A673 (cell line): Measurements from ENCODE around the gene TMEM192. TPM values are rescaled to one million over a fixed set of nuclear protein-coding genes. Genes with fewer than 3 reads are reported as not detected.

Experiments used
- Bru-seq: library from RNA; stranded (reverse); fragments of 400-500 nt; gene quantifications from one replicate; lab custom pipeline; 2021; lab: Mats Ljungman, UMichigan
- BruChase-seq, 2 experiments: library from RNA; stranded (reverse); fragments of 400-500 nt; gene quantifications; one replicate each; lab custom pipeline; 2021; lab: Mats Ljungman, UMichigan
- BruUV-seq: library from RNA; stranded (reverse); fragments of 400-500 nt; replicated peaks from 2 replicates; lab custom pipeline; 2021; lab: Mats Ljungman, UMichigan
- CTCF ChIA-PET: fragments of 300-600 bp; sonication (Branson Sonifier 250); formaldehyde crosslinking; loops from one replicate; lab custom pipeline; 2022; ENCODE audit warnings: antibody characterized with exemption; lab: Charles Lee
- POLR2A ChIA-PET: fragments of 300-600 bp; sonication (Branson Sonifier 250); formaldehyde crosslinking; loops from one replicate; lab custom pipeline; 2022; ENCODE audit warnings: antibody characterized with exemption; ENCODE audit not compliant: low non-redundant PET; lab: Charles Lee
- DNase-seq: peaks from one replicate; pipeline ENCODE4 v3.0.0-alpha.2; 2015; ENCODE audit warnings: low spot score
- H3K27ac ChIP-seq: fragments of 200-600 bp; sonication (generic); 2 replicates; pipeline ENCODE4 v1.5.1; 2016; ENCODE audit warnings: mixed run types, low read depth, mild to moderate bottlenecking, mixed read lengths, antibody characterized with exemption, low read length; ENCODE audit not compliant: poor library complexity, severe bottlenecking
- H3K27me3 ChIP-seq: fragments of 200-600 bp; sonication (generic); replicated peaks from 2 replicates; pipeline ENCODE4 v1.6.1; 2017; ENCODE audit warnings: mixed run types, low read depth, mild to moderate bottlenecking, mixed read lengths, antibody characterized with exemption, low read length; ENCODE audit not compliant: insufficient read depth, poor library complexity
- H3K36me3 ChIP-seq: fragments of 200-600 bp; sonication (generic); 2 replicates; pipeline ENCODE4 v1.6.1; 2016; ENCODE audit warnings: mixed run types, mild to moderate bottlenecking, mixed read lengths, antibody characterized with exemption, low read length; ENCODE audit not compliant: insufficient read depth, poor library complexity, severe bottlenecking
- H3K4me1 ChIP-seq: fragments of 200-600 bp; sonication (generic); 2 replicates; pipeline ENCODE4 v1.6.1; 2017; ENCODE audit warnings: mixed run types, mild to moderate bottlenecking, mixed read lengths, antibody characterized with exemption, low read length; ENCODE audit not compliant: insufficient read depth, poor library complexity, severe bottlenecking
- H3K4me3 ChIP-seq: fragments of 200-600 bp; sonication (generic); 2 replicates; pipeline ENCODE4 v1.5.1; 2016; ENCODE audit warnings: low read depth, mixed run types, mild to moderate bottlenecking, mixed read lengths, low read length; ENCODE audit not compliant: poor library complexity, severe bottlenecking
- H3K9me3 ChIP-seq: fragments of 200-600 bp; sonication (generic); 2 replicates; pipeline ENCODE4 v1.6.1; 2016; ENCODE audit warnings: mixed run types, low read depth, mild to moderate bottlenecking, mixed read lengths, antibody characterized with exemption, low read length; ENCODE audit not compliant: poor library complexity, severe bottlenecking
- EZH2 ChIP-seq: fragments of 200-600 bp; sonication (generic); IDR thresholded peaks from 2 replicates; pipeline ENCODE4 v1.6.1; 2017; ENCODE audit warnings: borderline replicate concordance, low read depth, mild to moderate bottlenecking, mixed read lengths, antibody characterized with exemption, low read length; ENCODE audit not compliant: poor library complexity, severe bottlenecking
- intact Hi-C: fragments of 100-400 bp; cut with micrococcal nuclease; formaldehyde crosslinking; loops from one replicate; pipeline ENCODE4 v1.10.0; 2022; ENCODE audit not compliant: unreplicated experiment
- long read RNA-seq: library from polyadenylated mRNA; stranded (forward); transcript quantifications from one replicate; pipeline ENCODE4 v2.0.0, GENCODE V29; 2022
- total RNA-seq: library from RNA; stranded (reverse); gene quantifications from 2 replicates; pipeline ENCODE4 v1.2.3, GENCODE V29; 2021
- TF ChIP-seq, protein P1 (sequence below): fragments of 300-800, 200-600 bp; sonication (generic); conservative IDR thresholded peaks from 2 replicates; pipeline ENCODE4 v1.5.1; 2017; ENCODE audit warnings: low read depth, mild to moderate bottlenecking, antibody characterized with exemption, low read length, moderate library complexity, mixed read lengths

TMEM192 gene
- total RNA-seq (9.9 and 13.6 TPM in 2 replicates), Bru-seq, nascent RNA (percentile 39 among the genes with signal in this experiment), BruChase-seq, experiment 1, labeled RNA remaining after a 2-hour chase (percentile 44 among the genes with signal in this experiment), BruChase-seq, experiment 2, labeled RNA remaining after a 6-hour chase (percentile 55 among the genes with signal in this experiment)
- long read RNA-seq, full-length matches to known transcripts = 18 of 21 reads
- long read RNA-seq, partial matches to known transcripts = 0 of 21 reads
- long read RNA-seq, other reads (novel, unspliced or antisense) = 3 of 21 reads

- no peaks in the 10 kb centered on the region for H3K9me3 ChIP-seq
- DNase-seq = peak; percentile 93
- intact Hi-C loops = no loop called here
- H3K27ac ChIP-seq = peak within 1 kb of the TSS; percentile 80
- BruUV-seq = no TSS peak
- CTCF ChIA-PET = interaction anchor here (0.5 to 1.3 kb wide), 6 partner anchors 16 to 346 kb away, joined by 3 to 10 read pairs (median 5); no protein-coding TSS in a partner anchor
- H3K4me1 ChIP-seq = peaks cover 10% of the 10 kb centered on the region
- H3K36me3 ChIP-seq = no peaks in the 10 kb centered on the region
- H3K27me3 ChIP-seq = no peaks in the 10 kb centered on the region
- no peak for TF ChIP-seq EZH2
- TF ChIP-seq, protein P1, sequence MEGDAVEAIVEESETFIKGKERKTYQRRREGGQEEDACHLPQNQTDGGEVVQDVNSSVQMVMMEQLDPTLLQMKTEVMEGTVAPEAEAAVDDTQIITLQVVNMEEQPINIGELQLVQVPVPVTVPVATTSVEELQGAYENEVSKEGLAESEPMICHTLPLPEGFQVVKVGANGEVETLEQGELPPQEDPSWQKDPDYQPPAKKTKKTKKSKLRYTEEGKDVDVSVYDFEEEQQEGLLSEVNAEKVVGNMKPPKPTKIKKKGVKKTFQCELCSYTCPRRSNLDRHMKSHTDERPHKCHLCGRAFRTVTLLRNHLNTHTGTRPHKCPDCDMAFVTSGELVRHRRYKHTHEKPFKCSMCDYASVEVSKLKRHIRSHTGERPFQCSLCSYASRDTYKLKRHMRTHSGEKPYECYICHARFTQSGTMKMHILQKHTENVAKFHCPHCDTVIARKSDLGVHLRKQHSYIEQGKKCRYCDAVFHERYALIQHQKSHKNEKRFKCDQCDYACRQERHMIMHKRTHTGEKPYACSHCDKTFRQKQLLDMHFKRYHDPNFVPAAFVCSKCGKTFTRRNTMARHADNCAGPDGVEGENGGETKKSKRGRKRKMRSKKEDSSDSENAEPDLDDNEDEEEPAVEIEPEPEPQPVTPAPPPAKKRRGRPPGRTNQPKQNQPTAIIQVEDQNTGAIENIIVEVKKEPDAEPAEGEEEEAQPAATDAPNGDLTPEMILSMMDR = 0 out of 2 replicates have a peak, but pooled peaks have one; percentile 11
- H3K4me3 ChIP-seq = peak within 1 kb of the TSS; percentile 92
- POLR2A ChIA-PET = interaction anchor here (0.7 kb wide), 1 partner anchor 12 kb away, joined by 3 read pairs; no protein-coding TSS in a partner anchor
Observed at GRCh38 chr4:165112368-165113121, at the start of gene TMEM192. TSS of gene TMEM192 (minus strand) at chr4:165112860. CDS start at chr4:165112773, 87 bp downstream.

DNA sequence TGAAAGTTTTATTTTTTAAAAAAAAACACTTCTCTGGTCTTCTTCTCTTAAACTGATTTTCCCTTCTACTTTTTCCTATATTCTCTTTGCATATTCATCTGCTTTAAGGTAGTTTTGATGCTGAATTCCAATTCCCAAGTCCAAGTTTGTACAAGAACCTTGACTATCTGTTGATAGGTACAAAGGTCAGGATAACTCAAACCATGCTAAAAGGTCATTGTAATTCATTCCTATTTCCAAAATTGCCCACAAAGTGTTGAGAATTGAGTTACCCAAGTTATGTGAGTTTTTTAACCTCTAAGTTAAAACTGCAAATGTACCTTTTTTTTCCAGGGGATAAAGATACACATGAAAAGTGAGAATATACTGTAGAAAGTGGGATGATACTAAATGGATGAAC is 46.1 kb upstream of the TMEM192 start:
- POLR2A ChIA-PET = interaction anchor here (0.7 kb wide), 1 partner anchor 850 kb away, joined by 3 read pairs; no protein-coding TSS in a partner anchor
- DNase-seq = no peak
- Histone ChIP-seq H3K4me3 (no peak overlapping the region), H3K9me3 (no peaks in the 10 kb centered on the region), H3K4me1 (no peaks in the 10 kb centered on the region), H3K36me3 (no peaks in the 10 kb centered on the region), H3K27ac (no peak overlapping the region), H3K27me3 (peaks cover 4% of the 10 kb centered on the region)
- no TSS peak for BruUV-seq
- TF ChIP-seq, protein P1 = no peak
- TF ChIP-seq EZH2 = no peak
- intact Hi-C loops = no loop called here
- CTCF ChIA-PET = no interaction called here

DNA sequence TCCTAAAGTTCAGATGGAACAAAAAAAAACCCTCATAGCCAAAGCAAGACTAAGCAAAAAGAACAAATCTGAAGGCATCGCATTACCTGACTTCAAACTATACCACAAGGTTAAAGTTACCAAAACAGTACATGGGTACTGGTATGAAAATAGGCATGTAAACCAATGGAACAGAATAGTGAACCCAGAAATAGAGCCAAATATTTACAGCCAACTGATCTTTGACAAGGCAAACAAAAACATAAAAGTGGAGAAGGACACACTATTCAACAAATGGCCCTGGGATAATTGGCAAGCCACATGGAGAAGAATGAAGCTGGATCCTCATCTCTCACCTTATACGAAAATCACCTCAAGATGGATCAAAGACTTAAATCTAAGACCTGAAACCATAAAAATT is 44.2 kb upstream of the TMEM192 start:
- Histone ChIP-seq H3K27ac (no peak overlapping the region), H3K4me1 (no peaks in the 10 kb centered on the region), H3K4me3 (no peak overlapping the region), H3K9me3 (no peaks in the 10 kb centered on the region), H3K27me3 (peaks cover 4% of the 10 kb centered on the region), H3K36me3 (no peaks in the 10 kb centered on the region)
- intact Hi-C loops = no loop called here
- BruUV-seq = no TSS peak
- DNase-seq = no peak
- TF ChIP-seq, protein P1 = no peak
- no peak for TF ChIP-seq EZH2
- ChIA-PET POLR2A (no interaction called here), CTCF (interaction anchor here (1.1 kb wide), 1 partner anchor 198 kb away, joined by 5 read pairs; no protein-coding TSS in a partner anchor)
